Embryonic facial prominence (tissue), 1 donor: ENCODE data around the gene COPRS.

Experiments used
- DNase-seq: peaks from one replicate; pipeline ENCODE4 v3.0.0-alpha.2; 2016; ENCODE audit errors: extremely low spot score

Gene COPRS

GRCh38 chr17:31807846-31808245 lies 51.2 kb downstream of the COPRS start:
- DNase-seq, result no peak

DNA sequence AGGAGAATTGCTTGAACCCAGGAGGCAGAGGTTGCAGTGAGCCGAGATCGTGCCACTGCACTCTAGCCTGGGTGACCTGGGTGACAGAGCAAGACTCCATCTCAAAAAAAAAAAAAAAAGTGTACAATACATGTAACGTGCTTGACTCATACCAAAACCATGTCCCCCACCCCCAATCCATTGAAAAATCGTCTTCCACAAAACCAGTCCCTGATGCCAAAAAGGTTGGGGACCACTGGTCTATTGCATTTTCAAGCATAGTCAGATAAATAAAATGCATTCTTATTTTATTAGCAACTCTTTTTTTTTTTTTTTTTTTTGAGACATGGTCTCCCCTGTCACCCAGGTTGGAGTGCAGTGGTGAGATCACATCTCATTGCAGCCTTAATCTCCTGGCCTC lies 52.1 kb downstream of the COPRS start:
- DNase-seq, result no peak

- DNase-seq, result no peak
These were observed 55.4 kb downstream of the COPRS start for GRCh38 chr17:31803494-31804213.

- no peak for DNase-seq
These were observed 56.5 kb downstream of the COPRS start for GRCh38 chr17:31802502-31802901.
